IMR-90 (cell line): ENCODE data around the gene PACS1. TPM values are rescaled to one million over a fixed set of nuclear protein-coding genes. Genes with fewer than 3 reads are reported as not detected.

Experiments used
- ATAC-seq: fragments of 200-7000 bp; cut with Tn5 transposase; 2 replicates; pipeline ENCODE4 v1.9.1; 2020; ENCODE audit warnings: low read depth, mild to moderate bottlenecking, moderate library complexity
- BruUV-seq: library from RNA; stranded (reverse); fragments of 400-500 nt; replicated peaks from 2 replicates; lab custom pipeline; 2021; lab: Mats Ljungman, UMichigan
- CTCF ChIA-PET: fragments of 300-600 bp; formaldehyde crosslinking; extraction: SDS; loops from one replicate; lab custom pipeline; 2021; ENCODE audit warnings: antibody characterized with exemption; lab: Yijun Ruan, JAX
- POLR2A ChIA-PET: fragments of 300-600 bp; sonication (Branson Sonifier 250); formaldehyde crosslinking; loops from one replicate; lab custom pipeline; 2022; ENCODE audit warnings: antibody characterized with exemption; ENCODE audit not compliant: unreplicated experiment; lab: Charles Lee
- DNase-seq: peaks from one replicate; pipeline ENCODE4 v3.0.0; 2013
- H2AFZ ChIP-seq: replicated peaks from 2 replicates; pipeline ENCODE3; 2013; ENCODE audit warnings: low read length, mild to moderate bottlenecking; ENCODE audit not compliant: poor library complexity
- H2AK5ac ChIP-seq: 2 replicates; pipeline ENCODE4 v1.6.1; 2013; ENCODE audit warnings: low read depth, low read length, inconsistent platforms
- H2AK9ac ChIP-seq: replicated peaks from 2 replicates; pipeline ENCODE3; 2013; ENCODE audit warnings: mild to moderate bottlenecking, low read depth, low read length, moderate library complexity; ENCODE audit not compliant: poor library complexity
- H2BK120ac ChIP-seq: 2 replicates; pipeline ENCODE4 v1.6.1; 2013; ENCODE audit warnings: low read depth, low read length, inconsistent platforms
- H2BK15ac ChIP-seq: 3 replicates; pipeline ENCODE4 v1.6.1; 2013; ENCODE audit warnings: low read depth, low read length, inconsistent platforms
- H2BK20ac ChIP-seq: 2 replicates; pipeline ENCODE4 v1.6.1; 2013; ENCODE audit warnings: low read depth, mild to moderate bottlenecking, inconsistent platforms, low read length, moderate library complexity
- H2BK5ac ChIP-seq: 2 replicates; pipeline ENCODE4 v1.6.1; 2013; ENCODE audit warnings: mild to moderate bottlenecking, low read depth, low read length, inconsistent platforms; ENCODE audit not compliant: poor library complexity, severe bottlenecking
- H3K14ac ChIP-seq: replicated peaks from 2 replicates; pipeline ENCODE4 v1.6.1; 2013; ENCODE audit warnings: low read depth, low read length, inconsistent platforms
- H3K18ac ChIP-seq: 2 replicates; pipeline ENCODE4 v1.6.1; 2013; ENCODE audit warnings: low read depth, low read length, control low read depth
- H3K23ac ChIP-seq: 2 replicates; pipeline ENCODE4 v1.6.1; 2013; ENCODE audit warnings: low read depth, low read length, inconsistent platforms
- H3K27ac ChIP-seq: 2 replicates; pipeline ENCODE4 v1.5.1; 2013; ENCODE audit warnings: mild to moderate bottlenecking, control low read depth, low read length; ENCODE audit not compliant: insufficient read depth
- H3K27me3 ChIP-seq: 2 replicates; pipeline ENCODE4 v1.6.1; 2013; ENCODE audit warnings: low read length; ENCODE audit not compliant: control insufficient read depth, insufficient read depth
- H3K36me3 ChIP-seq: 2 replicates; pipeline ENCODE4 v1.6.1; 2013; ENCODE audit warnings: low read length, mixed read lengths; ENCODE audit not compliant: control insufficient read depth, insufficient read depth
- H3K4ac ChIP-seq: 2 replicates; pipeline ENCODE4 v1.6.1; 2013; ENCODE audit warnings: low read depth, low read length, inconsistent platforms
- H3K4me1 ChIP-seq: 2 replicates; pipeline ENCODE4 v1.6.1; 2013; ENCODE audit warnings: low read length, mixed read lengths; ENCODE audit not compliant: control insufficient read depth, insufficient read depth
- H3K4me2 ChIP-seq: 2 replicates; pipeline ENCODE4 v1.6.1; 2013; ENCODE audit warnings: low read depth, mild to moderate bottlenecking, control low read depth, low read length, moderate library complexity
- H3K4me3 ChIP-seq: 2 replicates; pipeline ENCODE4 v1.5.1; 2013; ENCODE audit warnings: low read depth, mild to moderate bottlenecking, control low read depth, low read length, moderate library complexity; ENCODE audit not compliant: insufficient read depth
- H3K56ac ChIP-seq: 2 replicates; pipeline ENCODE4 v1.6.1; 2013; ENCODE audit warnings: low read length, inconsistent platforms; ENCODE audit not compliant: insufficient read depth; ENCODE audit errors: extremely low read depth
- H3K79me1 ChIP-seq, 2 experiments: 2 replicates each; pipeline ENCODE4 v1.6.1; 2013; ENCODE audit warnings: low read length in 2 of 2, inconsistent platforms in 1 of 2, low read depth in 1 of 2
- H3K9ac ChIP-seq: 2 replicates; pipeline ENCODE4 v1.6.1; 2013; ENCODE audit warnings: low read depth, low read length, control low read depth
- H3K9me1 ChIP-seq: 2 replicates; pipeline ENCODE4 v1.6.1; 2013; ENCODE audit warnings: low read length, inconsistent platforms; ENCODE audit not compliant: insufficient read depth
- H3K9me3 ChIP-seq: 2 replicates; pipeline ENCODE4 v1.6.1; 2013; ENCODE audit warnings: low read length; ENCODE audit not compliant: control insufficient read depth, insufficient read depth
- H4K20me1 ChIP-seq: 2 replicates; pipeline ENCODE4 v1.6.1; 2013; ENCODE audit warnings: low read length, inconsistent platforms; ENCODE audit not compliant: insufficient read depth
- H4K5ac ChIP-seq: 2 replicates; pipeline ENCODE4 v1.6.1; 2013; ENCODE audit warnings: mild to moderate bottlenecking, low read depth, low read length, control low read depth
- H4K8ac ChIP-seq, 2 experiments: 2 replicates each; pipeline ENCODE4 v1.6.1; 2013; ENCODE audit warnings: low read depth in 2 of 2, low read length in 2 of 2, control low read depth in 1 of 2, inconsistent platforms in 1 of 2
- H4K91ac ChIP-seq: 2 replicates; pipeline ENCODE4 v1.6.1; 2013; ENCODE audit warnings: low read depth, low read length, inconsistent platforms; ENCODE audit not compliant: insufficient read depth
- CEBPB ChIP-seq: IDR thresholded peaks from 2 replicates; pipeline ENCODE4 v1.6.1; 2012; ENCODE audit warnings: low read depth, low read length, improper control_type of control experiment
- CTCF ChIP-seq: conservative IDR thresholded peaks from 2 replicates; pipeline ENCODE4 v1.5.1; 2012; ENCODE audit warnings: mild to moderate bottlenecking, low read depth, low read length, improper control_type of control experiment
- MAFK ChIP-seq: IDR thresholded peaks from 2 replicates; pipeline ENCODE4 v1.6.1; 2012; ENCODE audit warnings: low read depth, low read length, improper control_type of control experiment
- RAD21 ChIP-seq: IDR thresholded peaks from 2 replicates; pipeline ENCODE4 v1.6.1; 2012; ENCODE audit warnings: low read length, improper control_type of control experiment
- USF2 ChIP-seq: fragments of 150-350 bp; IDR thresholded peaks from 2 replicates; pipeline ENCODE4 v1.6.1; 2017; ENCODE audit warnings: mild to moderate bottlenecking, antibody characterized with exemption, low read length, low read depth
- WGBS, 2 experiments: methylation state at CpG; one replicate each; pipeline versions ENCODE4 v1.1.5 to v1.1.7; 2013; ENCODE audit warnings: missing lambda C conversion rate in 2 of 2; ENCODE audit not compliant: insufficient read length in 1 of 2; ENCODE audit errors: extremely low coverage in 2 of 2; 5-methylcytosine and 5-hydroxymethylcytosine counted together
- dilution Hi-C: fragments of 300-500 bp; cut with HindIII; formaldehyde crosslinking; loops from one replicate; pipeline ENCODE4 v1.14.3; 2018; ENCODE audit warnings: low sequenced_read_pairs; ENCODE audit not compliant: unreplicated experiment
- in situ Hi-C: fragments of 300-500 bp; cut with MboI; formaldehyde crosslinking; loops from 3 replicates; pipeline ENCODE4 v1.14.3; 2019; ENCODE audit warnings: low sequenced_read_pairs, inconsistent platforms, mixed read lengths
- intact Hi-C: fragments of 100-400 bp; cut with micrococcal nuclease; formaldehyde crosslinking; loops from 2 replicates; pipeline ENCODE4 v1.10.0; 2022
- polyA plus RNA-seq, 3 experiments: library from polyadenylated mRNA; depleted of rRNA; stranded (reverse); fragments of >200 nt; gene quantifications; 2 replicates each; pipeline ENCODE4 v1.2.3, GENCODE V29; 2012; ENCODE audit warnings: low replicate concordance in 1 of 3
- total RNA-seq: library from RNA; depleted of rRNA; stranded (reverse); fragments of >200 nt; gene quantifications from 2 replicates; pipeline ENCODE4 v1.2.3, GENCODE V29; 2012

PACS1 gene
- total and polyA plus RNA-seq, 2 of the 4 experiments (the other 2 are of a cell fraction): 7.3 to 32.0 TPM

GRCh38 chr11:66059966-66060680 is 9.9 kb upstream of the PACS1 start:
- POLR2A ChIA-PET: no interaction called here
- 100% methylated on average over 5 of the region's 8 CpGs; no CpG with 5 or more reads in 1 of the 2 experiments for WGBS, 2 experiments
- Histone ChIP-seq H3K4ac (no peak overlapping the region), H3K56ac (no peak overlapping the region), H3K18ac (no peak overlapping the region), H3K23ac (no peak overlapping the region), H3K4me1 (no peaks in the 10 kb centered on the region), H2AFZ (no peak overlapping the region), H2AK5ac (no peak overlapping the region), H3K4me2 (no peak overlapping the region), H3K36me3 (peaks cover 71% of the 10 kb centered on the region), H3K9me3 (no peaks in the 10 kb centered on the region), H3K4me3 (no peak overlapping the region), H3K14ac (no peak overlapping the region), H3K9me1 (no peaks in the 10 kb centered on the region), H4K20me1 (peaks cover 11% of the 10 kb centered on the region), H3K27ac (no peak overlapping the region), H2BK120ac (no peak overlapping the region), H2BK15ac (no peak overlapping the region), H4K5ac (no peak overlapping the region), H4K91ac (no peak overlapping the region), H2BK20ac (no peak overlapping the region), H4K8ac (no peak overlapping the region), H2AK9ac (no peak overlapping the region), H2BK5ac (no peak overlapping the region), H3K79me1 (peaks cover 47 to 52% of the 10 kb centered on the region in 2 experiments), H3K27me3 (no peaks in the 10 kb centered on the region), H3K9ac (no peak overlapping the region)
- CTCF ChIA-PET: interaction anchor here (1.2 kb wide), 1 partner anchor 8 kb away, joined by 4 read pairs; no protein-coding TSS in a partner anchor
- ATAC-seq (no peak), DNase-seq (no peak)
- intact Hi-C loops (no loop called here), in situ Hi-C loops (no loop called here), dilution Hi-C loops (no loop called here)
- no TSS peak for BruUV-seq
- no peak for TF ChIP-seq RAD21
- TF ChIP-seq CEBPB: no peak
- no peak for TF ChIP-seq MAFK
- TF ChIP-seq USF2: no peak
- no peak for TF ChIP-seq CTCF
